A549 (cell line): ENCODE data around the gene MTFP1.

ENCODE experiments used
- CBX2 ChIP-seq: fragments of 200-600 bp; sonication (generic); IDR thresholded peaks from 2 replicates; pipeline ENCODE4 v1.6.1; 2016; ENCODE audit warnings: low read depth, mild to moderate bottlenecking, borderline replicate concordance
- CHD2 ChIP-seq: fragments of 150-350 bp; IDR thresholded peaks from 2 replicates; pipeline ENCODE4 v1.6.1; 2014; ENCODE audit warnings: low read length; ENCODE audit not compliant: partially characterized antibody
- CTCF ChIP-seq: fragments of >200 bp; sonication (Bioruptor Twin); formaldehyde crosslinking; IDR thresholded peaks from 3 replicates; pipeline ENCODE4 v1.5.1; 2016
- EHMT2 ChIP-seq: fragments of 200-600 bp; sonication (generic); IDR thresholded peaks from 2 replicates; pipeline ENCODE4 v1.6.1; 2016; ENCODE audit warnings: antibody characterized with exemption, low read depth, mild to moderate bottlenecking, moderate library complexity
- EP300 ChIP-seq, 2 experiments: fragments of >200 bp; sonication (Bioruptor Twin); formaldehyde crosslinking; IDR thresholded peaks; 2 replicates in 1 of 2; 3 replicates in 1 of 2; pipeline ENCODE4 v1.6.1; 2016 to 2017
- MAX ChIP-seq: IDR thresholded peaks from 2 replicates; pipeline ENCODE4 v1.6.1; 2012
- MAZ ChIP-seq: fragments of 150-350 bp; IDR thresholded peaks from 2 replicates; pipeline ENCODE4 v1.6.1; 2014; ENCODE audit warnings: antibody characterized with exemption, low read depth, low read length, borderline replicate concordance
- MYC ChIP-seq: IDR thresholded peaks from 2 replicates; pipeline ENCODE4 v1.6.1; 2012; ENCODE audit warnings: mild to moderate bottlenecking, inconsistent platforms, low read length, improper control_type of control experiment, borderline replicate concordance
- PHF8 ChIP-seq: fragments of 200-600 bp; sonication (generic); IDR thresholded peaks from 2 replicates; pipeline ENCODE4 v1.6.1; 2016; ENCODE audit warnings: low read depth, mild to moderate bottlenecking, antibody characterized with exemption, moderate library complexity, borderline replicate concordance
- POLR2A ChIP-seq: IDR thresholded peaks from 2 replicates; pipeline ENCODE4 v1.6.1; 2012; ENCODE audit warnings: mild to moderate bottlenecking, low read length
- RCOR1 ChIP-seq: fragments of 150-350 bp; IDR thresholded peaks from 2 replicates; pipeline ENCODE4 v1.6.1; 2014; ENCODE audit warnings: antibody characterized with exemption, low read length, low read depth

GRCh38 chr22:30471616-30472318 is 46.2 kb downstream of the MTFP1 start, which contains the start of gene SEC14L3:
- no peak for TF ChIP-seq POLR2A
- no peak for TF ChIP-seq CHD2
- TF ChIP-seq CTCF: no peak
- no peak for TF ChIP-seq EP300 (IDR thresholded peaks at IDR 0.05)
- no peak for TF ChIP-seq MAX
- no peak for TF ChIP-seq MAZ
- no peak for TF ChIP-seq MYC
- TF ChIP-seq CBX2: no peak
- TF ChIP-seq PHF8: no peak
- TF ChIP-seq EHMT2: no peak
- TF ChIP-seq RCOR1: no peak
